ENCODE results near the gene LY86. TPM values are rescaled to one million over a fixed set of nuclear protein-coding genes. Genes with fewer than 3 reads are reported as not detected.
A peak's percentile ranks its signal among the peaks of the same experiment; 100 is the strongest.

Gene LY86
- total RNA-seq, 2 experiments from 2014 or later = 9.5 to 12.2 TPM

DNA sequence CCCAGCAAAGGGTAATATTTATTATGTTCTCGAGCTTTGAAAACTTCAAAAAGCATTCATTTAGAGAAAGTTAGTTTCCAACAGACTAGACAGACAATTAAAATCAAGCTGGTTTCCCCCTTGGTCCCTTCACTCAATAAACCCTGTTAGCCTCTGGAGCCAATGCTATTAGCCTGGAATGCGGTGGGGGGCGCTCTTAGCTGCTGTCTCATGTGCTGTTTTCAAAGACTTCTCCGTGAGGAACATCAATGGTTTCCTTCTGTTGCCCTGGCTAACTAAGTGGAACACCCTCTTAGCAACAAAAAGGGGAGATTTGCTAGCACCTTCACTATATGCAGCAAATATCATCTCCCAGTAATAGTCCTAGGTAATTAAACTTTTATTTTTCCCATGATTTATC, 86.4 kb downstream of the LY86 start:
- CTCF ChIA-PET = interaction anchor here (0.7 to 1.6 kb wide), 4 partner anchors 15 to 615 kb away, joined by 3 to 4 read pairs (median 4); no protein-coding TSS in a partner anchor
- no peak overlapping the region for H3K27ac Mint-ChIP-seq
- no peak for DNase-seq
- H3K4me3 Mint-ChIP-seq = no peak overlapping the region
- H3K9me3 Mint-ChIP-seq = peaks cover 12% of the 10 kb centered on the region
- H3K4me1 Mint-ChIP-seq = peaks cover 41% of the 10 kb centered on the region
- H3K27me3 Mint-ChIP-seq = peaks cover 3% of the 10 kb centered on the region
- peaks cover 15% of the 10 kb centered on the region for H3K36me3 Mint-ChIP-seq (ENCODE audit: low read depth)
- POLR2A ChIA-PET = no interaction called here

DNA sequence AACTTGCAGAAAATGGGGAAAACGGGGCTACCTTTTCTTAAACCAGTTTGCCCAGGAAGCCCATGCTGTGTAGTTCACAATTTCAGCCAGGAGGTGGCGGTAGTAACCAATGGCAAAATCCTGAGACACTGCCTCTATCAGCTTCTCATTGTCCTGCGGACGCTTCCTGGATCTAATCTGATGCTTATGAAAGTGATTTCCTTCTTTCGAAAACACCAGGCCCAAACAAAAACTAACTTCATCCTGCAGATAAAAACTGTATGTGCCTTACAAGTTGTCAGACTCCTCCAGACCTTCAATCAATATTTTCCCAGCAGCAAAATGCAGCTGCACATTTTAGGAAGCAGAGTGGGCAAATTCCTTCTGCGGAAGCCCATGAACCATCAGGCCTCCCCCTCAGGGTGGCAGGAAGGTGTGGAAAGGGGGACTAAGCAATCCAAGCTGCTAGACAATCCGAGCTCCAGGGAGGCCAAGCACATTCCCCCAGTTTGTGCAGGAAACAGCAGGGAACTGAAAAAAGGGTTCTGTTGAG, 88.5 kb downstream of the LY86 start:
- peak; percentile 87 for DNase-seq
- POLR2A ChIA-PET = no interaction called here
- Mint-ChIP-seq H3K9me3 (peaks cover 4% of the 10 kb centered on the region), H3K4me3 (no peak overlapping the region), H3K27me3 (no peaks in the 10 kb centered on the region), H3K36me3 (ENCODE audit: low read depth) (no peaks in the 10 kb centered on the region), H3K4me1 (peaks cover 44% of the 10 kb centered on the region), H3K27ac (peak overlapping the region; percentile 91)
- CTCF ChIA-PET = interaction anchor here (0.6 to 2.6 kb wide), 14 partner anchors 9 to 574 kb away, joined by 3 to 11 read pairs (median 4); no protein-coding TSS in a partner anchor

GRCh38 chr6:6678185-6678671, 89.7 kb downstream of the LY86 start:
- Mint-ChIP-seq H3K9me3 (peaks cover under 1% of the 10 kb centered on the region), H3K4me1 (peaks cover 54% of the 10 kb centered on the region), H3K27me3 (no peaks in the 10 kb centered on the region), H3K27ac (peak overlapping the region; percentile 20), H3K36me3 (ENCODE audit: low read depth) (no peaks in the 10 kb centered on the region), H3K4me3 (no peak overlapping the region)
- ChIA-PET CTCF (interaction anchor here (1.3 to 2.6 kb wide), 2 partner anchors 10 to 22 kb away, joined by 3 to 11 read pairs; no protein-coding TSS in a partner anchor), POLR2A (no interaction called here)
- no peak for DNase-seq

DNA sequence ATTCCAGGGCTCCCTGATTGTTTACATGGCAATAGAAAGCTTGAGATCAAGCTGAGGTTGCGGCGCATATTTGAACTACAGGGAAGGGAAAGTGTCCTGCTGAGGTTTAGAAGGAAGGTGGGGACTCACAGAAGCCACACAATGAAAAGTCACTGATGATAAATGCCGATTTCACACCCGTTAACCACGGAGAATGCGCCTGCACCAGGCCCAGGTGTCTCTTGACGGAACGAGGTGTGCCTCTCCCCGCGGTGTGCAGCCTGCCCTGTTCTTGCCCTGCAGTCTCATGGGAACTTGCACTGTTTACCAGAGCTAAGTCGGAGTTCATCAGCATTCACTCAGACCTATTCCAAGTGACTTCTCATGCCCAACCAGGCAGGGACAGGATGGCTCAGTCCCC, 90.3 kb downstream of the LY86 start:
- ChIA-PET POLR2A (no interaction called here), CTCF (interaction anchor here (2.6 kb wide), 1 partner anchor 11 kb away, joined by 11 read pairs; no protein-coding TSS in a partner anchor)
- no peaks in the 10 kb centered on the region for H3K9me3 Mint-ChIP-seq

DNA sequence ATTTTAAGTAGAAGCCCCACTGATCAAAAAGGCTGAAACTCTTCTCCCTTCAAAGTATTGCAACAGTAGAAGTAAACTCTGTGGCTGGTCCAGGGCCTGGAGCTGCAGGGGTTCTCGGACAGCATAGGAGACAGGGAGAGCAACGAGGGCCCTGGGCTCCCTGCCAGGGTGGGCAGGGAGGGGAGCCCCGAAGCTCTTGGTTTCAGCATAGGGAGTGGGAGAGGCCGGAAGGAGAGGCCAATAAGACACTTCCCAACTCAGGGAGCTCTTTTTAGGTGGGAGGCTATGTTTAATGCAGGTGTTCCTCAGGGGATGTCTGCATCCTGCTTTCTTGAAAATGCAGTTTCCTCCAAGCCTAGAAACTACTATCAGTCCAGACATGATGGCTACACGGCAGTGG, 91.1 kb downstream of the LY86 start:
- ChIA-PET POLR2A (no interaction called here), CTCF (no interaction called here)
- Mint-ChIP-seq H3K27ac (no peak overlapping the region), H3K4me3 (no peak overlapping the region), H3K36me3 (ENCODE audit: low read depth) (no peaks in the 10 kb centered on the region), H3K9me3 (no peaks in the 10 kb centered on the region), H3K4me1 (peaks cover 69% of the 10 kb centered on the region), H3K27me3 (no peaks in the 10 kb centered on the region)
- no peak for DNase-seq

More for the DNA sequence above, 90.3 kb downstream of the LY86 start:
- no peak for DNase-seq
- no peak overlapping the region for H3K4me3 Mint-ChIP-seq
- H3K4me1 Mint-ChIP-seq = peaks cover 60% of the 10 kb centered on the region
- H3K36me3 Mint-ChIP-seq (ENCODE audit: low read depth) = no peaks in the 10 kb centered on the region
- peak overlapping the region; percentile 26 for H3K27ac Mint-ChIP-seq
- no peaks in the 10 kb centered on the region for H3K27me3 Mint-ChIP-seq

DNA sequence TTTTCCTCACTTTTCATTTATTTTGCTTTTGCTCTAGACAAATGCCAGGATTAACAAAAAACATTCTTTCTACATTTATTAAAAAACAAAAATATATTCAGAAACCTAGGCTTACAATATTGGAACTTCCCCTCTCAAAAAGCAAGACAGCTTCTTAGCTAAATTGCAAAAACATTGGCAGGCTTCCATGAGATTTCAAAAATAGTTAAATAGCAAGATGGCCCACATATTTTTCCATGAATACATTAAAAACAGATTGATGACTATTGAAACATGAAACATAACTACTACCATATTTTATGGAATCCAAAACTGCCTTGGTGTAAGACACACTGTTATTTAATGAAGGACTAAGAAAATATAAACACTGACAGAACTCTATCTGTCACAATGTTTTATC, 92.0 kb downstream of the LY86 start:
- Mint-ChIP-seq H3K36me3 (ENCODE audit: low read depth) (no peaks in the 10 kb centered on the region), H3K27me3 (no peaks in the 10 kb centered on the region), H3K4me1 (peaks cover 75% of the 10 kb centered on the region), H3K4me3 (no peak overlapping the region), H3K27ac (no peak overlapping the region), H3K9me3 (no peaks in the 10 kb centered on the region)
- CTCF ChIA-PET = interaction anchor here (0.6 to 1.2 kb wide), 5 partner anchors 14 to 505 kb away, joined by 3 to 4 read pairs (median 3); no protein-coding TSS in a partner anchor
- DNase-seq = no peak
- POLR2A ChIA-PET = interaction anchor here (0.6 kb wide), 1 partner anchor 629 kb away, joined by 3 read pairs; no protein-coding TSS in a partner anchor

DNA sequence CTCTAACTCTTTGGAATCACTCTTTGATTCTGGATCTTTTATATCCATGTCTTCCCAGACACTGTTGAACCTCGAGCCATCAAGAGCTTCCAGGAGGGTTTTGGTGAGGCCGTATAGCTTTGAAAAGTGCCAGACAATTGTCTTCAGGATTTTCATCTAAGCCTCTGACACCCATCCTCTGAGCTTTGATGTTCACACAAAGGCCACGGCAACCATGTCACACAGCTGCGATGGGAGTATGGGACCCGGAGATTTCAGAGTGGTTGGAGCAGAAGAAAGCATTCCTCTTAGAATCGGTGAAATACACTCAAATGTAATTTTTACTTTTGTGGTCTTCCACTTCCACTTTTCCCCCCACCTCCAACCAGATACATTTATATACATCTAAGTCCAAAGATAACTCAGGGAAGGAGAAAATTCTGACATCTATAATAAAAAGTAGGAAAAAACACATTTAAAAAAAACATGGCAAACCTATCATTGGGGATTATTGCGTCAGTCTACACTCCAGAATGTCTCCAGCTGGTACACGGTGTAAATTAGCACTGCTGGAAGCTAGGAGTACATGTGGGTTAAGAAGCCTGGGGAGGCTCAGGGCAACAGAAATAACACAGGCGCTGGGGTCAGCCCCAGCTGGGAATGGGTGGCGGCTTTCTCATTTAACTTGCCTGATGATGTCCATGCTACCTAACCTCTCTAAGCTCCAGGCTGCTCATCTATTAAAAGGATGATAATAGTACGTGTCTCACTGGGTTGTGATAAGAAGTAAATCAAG, 92.7 kb downstream of the LY86 start:
- CTCF ChIA-PET = interaction anchor here (0.6 to 1.2 kb wide), 7 partner anchors 11 to 504 kb away, joined by 3 to 4 read pairs (median 3); no protein-coding TSS in a partner anchor
- H3K9me3 Mint-ChIP-seq = no peaks in the 10 kb centered on the region
- H3K27me3 Mint-ChIP-seq = no peaks in the 10 kb centered on the region
- no peak overlapping the region for H3K27ac Mint-ChIP-seq
- POLR2A ChIA-PET = interaction anchor here (0.6 kb wide), 1 partner anchor 628 kb away, joined by 3 read pairs; no protein-coding TSS in a partner anchor
- no peak for DNase-seq
- no peak overlapping the region for H3K4me3 Mint-ChIP-seq
- peaks cover 75% of the 10 kb centered on the region for H3K4me1 Mint-ChIP-seq
- H3K36me3 Mint-ChIP-seq (ENCODE audit: low read depth) = no peaks in the 10 kb centered on the region

- H3K27ac Mint-ChIP-seq = peak overlapping the region; percentile 19
- POLR2A ChIA-PET = no interaction called here
- peaks cover 73% of the 10 kb centered on the region for H3K4me1 Mint-ChIP-seq
- H3K27me3 Mint-ChIP-seq = no peaks in the 10 kb centered on the region
- peaks cover 1% of the 10 kb centered on the region for H3K36me3 Mint-ChIP-seq (ENCODE audit: low read depth)
- CTCF ChIA-PET = interaction anchor here (0.7 to 1.3 kb wide), 4 partner anchors 10 to 448 kb away, joined by 3 read pairs; no protein-coding TSS in a partner anchor
- no peak for DNase-seq
- no peaks in the 10 kb centered on the region for H3K9me3 Mint-ChIP-seq
- H3K4me3 Mint-ChIP-seq = no peak overlapping the region
Measured at GRCh38 chr6:6682225-6682624, 93.7 kb downstream of the LY86 start.

DNA sequence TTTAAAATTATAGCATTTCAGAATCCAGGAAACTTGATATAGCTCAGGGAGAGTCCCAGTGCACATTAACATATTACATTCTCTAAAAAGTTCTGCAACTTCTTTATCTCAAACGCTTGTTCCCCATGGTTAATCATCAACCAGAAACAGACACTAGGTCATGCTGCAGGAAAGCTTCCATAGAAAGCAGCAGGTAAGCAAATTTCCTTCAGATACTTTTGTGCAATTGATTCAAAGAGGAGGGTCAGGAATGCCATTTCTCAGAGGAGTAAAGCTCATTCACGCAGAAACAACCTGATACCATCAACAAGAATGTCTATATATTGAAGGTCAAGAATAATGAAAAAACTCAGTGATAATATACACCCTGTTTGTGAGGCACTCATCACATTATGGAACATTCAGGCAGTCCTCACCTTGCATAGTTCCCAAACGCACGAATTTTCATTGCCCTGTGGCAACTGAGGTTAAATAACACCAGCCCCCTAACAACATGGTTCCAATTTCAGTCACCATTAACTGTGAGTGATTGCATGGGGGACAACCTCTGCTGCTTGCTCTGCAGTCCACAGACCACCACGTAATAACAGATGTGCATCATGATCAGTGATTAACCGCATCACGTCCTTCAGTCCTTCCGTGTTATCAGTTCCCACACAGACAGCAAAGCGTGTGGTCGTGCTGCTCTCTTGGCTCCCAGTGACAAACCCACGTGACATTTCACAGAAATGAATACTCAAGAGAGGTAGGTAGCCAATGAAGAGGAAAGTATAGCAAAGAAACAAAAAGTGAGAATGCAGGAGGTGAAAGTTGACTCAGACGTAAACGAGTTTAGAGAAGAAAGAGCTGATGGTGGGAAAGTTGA, 95.7 kb downstream of the LY86 start:
- Mint-ChIP-seq H3K27ac (no peak overlapping the region), H3K9me3 (peaks cover 4% of the 10 kb centered on the region), H3K27me3 (no peaks in the 10 kb centered on the region), H3K36me3 (ENCODE audit: low read depth) (peaks cover 7% of the 10 kb centered on the region), H3K4me3 (no peak overlapping the region), H3K4me1 (peaks cover 74% of the 10 kb centered on the region)
- ChIA-PET POLR2A (no interaction called here), CTCF (interaction anchor here (1.3 to 1.5 kb wide), 2 partner anchors 18 to 21 kb away, joined by 3 to 4 read pairs; no protein-coding TSS in a partner anchor)
- peak; percentile 23 for DNase-seq

- CTCF ChIA-PET = interaction anchor here (0.6 to 1.5 kb wide), 2 partner anchors 16 to 1007 kb away, joined by 3 to 4 read pairs; no protein-coding TSS in a partner anchor
- H3K27ac Mint-ChIP-seq = no peak overlapping the region
- POLR2A ChIA-PET = no interaction called here
Measured at GRCh38 chr6:6685249-6686040, 96.9 kb downstream of the LY86 start.

GRCh38 chr6:6686176-6686575, 97.7 kb downstream of the LY86 start:
- POLR2A ChIA-PET = no interaction called here
- Mint-ChIP-seq H3K4me1 (peaks cover 69% of the 10 kb centered on the region), H3K27ac (no peak overlapping the region), H3K27me3 (peaks cover 2% of the 10 kb centered on the region), H3K9me3 (peaks cover 13% of the 10 kb centered on the region), H3K4me3 (no peak overlapping the region), H3K36me3 (ENCODE audit: low read depth) (peaks cover 15% of the 10 kb centered on the region)
- DNase-seq = no peak
- CTCF ChIA-PET = interaction anchor here (0.6 kb wide), 1 partner anchor 1006 kb away, joined by 3 read pairs; no protein-coding TSS in a partner anchor

More at GRCh38 chr6:6685249-6686040, 96.9 kb downstream of the LY86 start:
- no peak overlapping the region for H3K4me3 Mint-ChIP-seq
- no peak for DNase-seq
- no peaks in the 10 kb centered on the region for H3K27me3 Mint-ChIP-seq
- peaks cover 76% of the 10 kb centered on the region for H3K4me1 Mint-ChIP-seq
- H3K9me3 Mint-ChIP-seq = peaks cover 7% of the 10 kb centered on the region
- H3K36me3 Mint-ChIP-seq (ENCODE audit: low read depth) = peaks cover 8% of the 10 kb centered on the region
